Small intestine (tissue), 7 donors: Measurements from ENCODE around the gene CBFB. TPM values are rescaled to one million over a fixed set of nuclear protein-coding genes. Genes with fewer than 3 reads are reported as not detected.

Experiments
- DNase-seq, 2 donors: peaks; one replicate each; pipeline versions ENCODE4 v3.0.0 to v3.0.0-alpha.2; 2013
- FAIRE-seq: peaks from 2 replicates; lab custom pipeline; 2012; peaks lifted over from hg19 to GRCh38; lab: Jason Lieb, UNC
- H3K27ac ChIP-seq, 3 donors: one replicate each; pipeline ENCODE4 v1.5.1; 2013; ENCODE audit warnings: low read length in 2 of 3, mild to moderate bottlenecking in 2 of 3, control low read depth in 1 of 3, inconsistent platforms in 1 of 3, low read depth in 1 of 3, moderate library complexity in 1 of 3
- H3K27me3 ChIP-seq, 3 donors: one replicate each; pipeline ENCODE4 v1.6.1; 2013; ENCODE audit warnings: low read length in 3 of 3, inconsistent platforms in 1 of 3; ENCODE audit not compliant: control insufficient read depth in 3 of 3, insufficient read depth in 3 of 3
- H3K36me3 ChIP-seq, 3 donors: one replicate each; pipeline ENCODE4 v1.6.1; 2013; ENCODE audit warnings: low read length in 3 of 3, inconsistent platforms in 1 of 3, low read depth in 1 of 3, mild to moderate bottlenecking in 1 of 3, moderate library complexity in 1 of 3; ENCODE audit not compliant: control insufficient read depth in 3 of 3, insufficient read depth in 2 of 3
- H3K4me1 ChIP-seq, 3 donors: one replicate each; pipeline ENCODE4 v1.6.1; 2013; ENCODE audit warnings: low read length in 2 of 3, inconsistent platforms in 1 of 3, low read depth in 1 of 3, mild to moderate bottlenecking in 1 of 3, moderate library complexity in 1 of 3; ENCODE audit not compliant: control insufficient read depth in 3 of 3, insufficient read depth in 2 of 3
- H3K4me3 ChIP-seq, 3 donors: one replicate each; pipeline ENCODE4 v1.5.1; 2013; ENCODE audit warnings: low read length in 3 of 3, control low read depth in 1 of 3, inconsistent platforms in 1 of 3, low read depth in 1 of 3, mild to moderate bottlenecking in 1 of 3, moderate library complexity in 1 of 3
- H3K9me3 ChIP-seq, 2 donors: one replicate each; pipeline ENCODE4 v1.6.1; 2013; ENCODE audit warnings: low read depth in 1 of 2, low read length in 1 of 2; ENCODE audit not compliant: control insufficient read depth in 2 of 2, insufficient read depth in 1 of 2
- WGBS, 3 donors: extraction: QIAGEN DNeasy Blood & Tissue Kit; methylation state at CpG; one replicate each; pipeline ENCODE4 v1.1.7; 2013; 5-methylcytosine and 5-hydroxymethylcytosine counted together
- polyA plus RNA-seq, 4 donors: library from polyadenylated mRNA; stranded (reverse) in 3 of 4; unstranded in 1 of 4; fragments of 200-250 nt in 3 of 4; fragments of 120-200 nt in 1 of 4; gene quantifications; one replicate each; pipeline versions ENCODE4 v1.2.1 to v1.2.3, GENCODE V29; 2013
- donor health status: healthy with polysubstance abuse.
- donor health status: control.
- donor health status: control.
- donor health status: Bipolar disorder and iron deficiency.
- donor health status: healthy.

The CBFB gene
- polyA plus RNA-seq, 4 donors = 5.4 to 21.6 (median 10.7) TPM

DNA sequence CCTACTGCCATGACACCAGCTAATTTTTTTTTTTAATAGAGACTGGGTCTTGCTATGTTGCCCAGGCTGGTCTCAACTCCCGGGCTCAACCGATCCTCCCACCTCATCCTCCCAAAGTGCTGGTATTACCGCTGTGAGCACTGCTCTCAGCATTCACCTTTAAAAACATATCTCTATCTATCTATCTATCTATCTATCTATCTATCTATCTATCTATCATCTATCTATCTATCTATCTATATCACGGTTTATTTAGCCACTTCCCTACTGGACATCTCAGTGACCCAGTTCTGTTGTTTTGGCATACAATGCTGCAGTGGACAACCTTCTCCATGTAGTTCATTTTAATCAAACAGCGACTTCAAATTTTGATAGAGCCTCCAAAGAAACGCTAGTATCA, 79.5 kb downstream of the CBFB start:
- Histone ChIP-seq H3K36me3 (peaks cover 0 to 2% (median 0%) of the 10 kb centered on the region in 3 donors), H3K27me3 (no peaks in the 10 kb centered on the region), H3K27ac (no peak overlapping the region), H3K4me1 (peaks cover 4 to 16% (median 11%) of the 10 kb centered on the region in 3 donors), H3K9me3 (no peaks in the 10 kb centered on the region), H3K4me3 (no peak overlapping the region)
- FAIRE-seq = no peak
- 93 to 96% (median 94%) methylated on average over 6 of the region's 6 CpGs for WGBS, 3 donors
- no peak for DNase-seq

GRCh38 chr16:67108931-67109406, 80.0 kb downstream of the CBFB start:
- Histone ChIP-seq H3K9me3 (no peaks in the 10 kb centered on the region), H3K27me3 (no peaks in the 10 kb centered on the region), H3K36me3 (peaks cover 0 to 4% (median 0%) of the 10 kb centered on the region in 3 donors), H3K27ac (peak overlapping the region; percentile 63 to 91 (median 78)), H3K4me3 (peak overlapping the region; percentile 32 to 95 (median 94)), H3K4me1 (peaks cover 4 to 16% (median 11%) of the 10 kb centered on the region in 3 donors)
- WGBS, 3 donors = 73 to 86% (median 81%) methylated on average over 16 to 18 of the region's 18 CpGs
- no peak for FAIRE-seq
- DNase-seq = no peak

GRCh38 chr16:67109407-67110135, 80.6 kb downstream of the CBFB start, which contains the start of gene PHAF1:
PHAF1 (plus strand) TSS chr16:67109941; CDS start chr16:67110176, 235 bp downstream.
- Histone ChIP-seq H3K4me3 (peak within 1 kb of the TSS; percentile 76 to 95 (median 94)), H3K27me3 (no peaks in the 10 kb centered on the region), H3K9me3 (no peaks in the 10 kb centered on the region), H3K27ac (peak within 1 kb of the TSS; percentile 63 to 91 (median 78)), H3K36me3 (peaks cover 0 to 4% (median 0%) of the 10 kb centered on the region in 3 donors), H3K4me1 (peaks cover 4 to 16% (median 11%) of the 10 kb centered on the region in 3 donors)
- FAIRE-seq = no peak
- 1 to 2% (median 2%) methylated on average over 48 to 63 of the region's 63 CpGs for WGBS, 3 donors
- DNase-seq = peak; percentile 92 to 98

- no peaks in the 10 kb centered on the region for H3K9me3 ChIP-seq
- peaks cover 4 to 16% (median 11%) of the 10 kb centered on the region in 3 donors for H3K4me1 ChIP-seq
- no peak overlapping the region for H3K4me3 ChIP-seq
- 78 to 86% (median 78%) methylated on average over 4 of the region's 4 CpGs for WGBS, 3 donors
- H3K36me3 ChIP-seq = peaks cover 0 to 13% (median 0%) of the 10 kb centered on the region in 3 donors
- FAIRE-seq (no peak), DNase-seq (no peak)
- H3K27ac ChIP-seq = no peak overlapping the region
- no peaks in the 10 kb centered on the region for H3K27me3 ChIP-seq
Measured at GRCh38 chr16:67111951-67112444, 83.0 kb downstream of the CBFB start.

- H3K27me3 ChIP-seq = no peaks in the 10 kb centered on the region
- no peak overlapping the region for H3K27ac ChIP-seq
- 22 to 66% (median 42%) methylated on average over 4 of the region's 4 CpGs for WGBS, 3 donors
- peaks cover 0 to 13% (median 0%) of the 10 kb centered on the region in 3 donors for H3K36me3 ChIP-seq
- peaks cover 4 to 16% (median 11%) of the 10 kb centered on the region in 3 donors for H3K4me1 ChIP-seq
- FAIRE-seq = no peak
- no peak overlapping the region for H3K4me3 ChIP-seq
- peak in 1 of 2 donors; percentile 35 for DNase-seq
- no peaks in the 10 kb centered on the region for H3K9me3 ChIP-seq
Measured at GRCh38 chr16:67112591-67113399, 83.8 kb downstream of the CBFB start.

- Histone ChIP-seq H3K4me3 (no peak overlapping the region), H3K27ac (no peak overlapping the region), H3K27me3 (no peaks in the 10 kb centered on the region), H3K9me3 (no peaks in the 10 kb centered on the region), H3K4me1 (peaks cover 2 to 11% (median 10%) of the 10 kb centered on the region in 3 donors), H3K36me3 (peaks cover 0 to 16% (median 0%) of the 10 kb centered on the region in 3 donors)
- 81 to 85% (median 84%) methylated on average over 2 of the region's 2 CpGs for WGBS, 3 donors
- DNase-seq (no peak), FAIRE-seq (no peak)
Measured at GRCh38 chr16:67114793-67115192, 85.8 kb downstream of the CBFB start.

- no peak for FAIRE-seq
- Histone ChIP-seq H3K36me3 (peaks cover 0 to 14% (median 0%) of the 10 kb centered on the region in 3 donors), H3K27me3 (no peaks in the 10 kb centered on the region), H3K4me3 (no peak overlapping the region), H3K4me1 (peaks cover 2 to 8% (median 8%) of the 10 kb centered on the region in 3 donors), H3K27ac (no peak overlapping the region), H3K9me3 (no peaks in the 10 kb centered on the region)
- WGBS, 3 donors = 85 to 89% (median 86%) methylated on average over 7 of the region's 7 CpGs
- DNase-seq = no peak
Measured at GRCh38 chr16:67115639-67116038, 86.7 kb downstream of the CBFB start.
